ENCODE data around the gene INPP4B.

The INPP4B gene

GRCh38 chr4:141999446-142000143 lies 846.5 kb downstream of the INPP4B start:
- no peak for DNase-seq (ENCODE audit: low read depth)
- no peak overlapping the region for H3K4me3 ChIP-seq (ENCODE audit: low read length)
- no peak for TF ChIP-seq CTCF (IDR thresholded peaks at IDR 0.05; ENCODE audit: insufficient read depth, low read depth, low read length, missing control alignments)

GRCh38 chr4:141995056-141995455 lies 851.0 kb downstream of the INPP4B start:
- no peak for DNase-seq (ENCODE audit: low read depth)
- H3K4me3 ChIP-seq (ENCODE audit: low read length): no peak overlapping the region
- no peak for TF ChIP-seq CTCF (IDR thresholded peaks at IDR 0.05; ENCODE audit: insufficient read depth, low read depth, low read length, missing control alignments)

- H3K4me3 ChIP-seq (ENCODE audit: low read length): no peak overlapping the region
- TF ChIP-seq CTCF (IDR thresholded peaks at IDR 0.05; ENCODE audit: insufficient read depth, low read depth, low read length, missing control alignments): no peak
- DNase-seq (ENCODE audit: low read depth): peak; percentile 12
Measured at GRCh38 chr4:141977433-141977832, 868.7 kb downstream of the INPP4B start.
